Left lung (tissue), 10 donors: ENCODE data around the gene PTCD2. TPM values are rescaled to one million over a fixed set of nuclear protein-coding genes. Genes with fewer than 3 reads are reported as not detected.
"Not testable (repeated sequence)": the region's sequence is repeated elsewhere in the genome, so short reads cannot be mapped to it uniquely, and the experiment has no call there.

Experiments used
- ATAC-seq: fragments of 200-7000 bp; cut with Tn5 transposase; one replicate; pipeline ENCODE4 v1.9.1; 2020; ENCODE audit warnings: moderate library complexity
- DNase-seq, 4 donors: peaks; one replicate each; pipeline ENCODE4 v3.0.0-alpha.2; 2013 to 2020
- H3K27ac ChIP-seq, 2 donors: fragments of 200-600 bp; sonication (generic) in 1 of 2; one replicate each; pipeline versions ENCODE4 v1.5.0 to v1.8.0; 2020 to 2021
- H3K27me3 ChIP-seq, 2 donors: fragments of 200-600 bp; sonication (generic) in 1 of 2; one replicate each; pipeline versions ENCODE4 v1.5.0 to v1.8.0; 2020 to 2021
- H3K36me3 ChIP-seq, 2 donors: fragments of 200-600 bp; sonication (generic) in 1 of 2; one replicate each; pipeline versions ENCODE4 v1.5.0 to v1.8.0; 2020 to 2021
- H3K4me1 ChIP-seq, 2 donors: fragments of 200-600 bp; one replicate each; pipeline ENCODE4 v1.8.0; 2021
- H3K4me3 ChIP-seq, 2 donors: fragments of 200-600 bp; sonication (generic) in 1 of 2; one replicate each; pipeline versions ENCODE4 v1.5.0 to v1.8.0; 2020 to 2021; ENCODE audit warnings: mild to moderate bottlenecking in 1 of 2
- H3K9me3 ChIP-seq, 2 donors: fragments of 200-600 bp; sonication (generic) in 1 of 2; one replicate each; pipeline versions ENCODE4 v1.5.0 to v1.8.0; 2020 to 2021
- CTCF ChIP-seq, 2 donors: fragments of 200-600 bp; sonication (generic) in 1 of 2; IDR thresholded peaks; one replicate each; pipeline versions ENCODE4 v1.5.0 to v1.8.0; 2021; ENCODE audit warnings: antibody characterized with exemption in 2 of 2
- intact Hi-C, 2 donors: fragments of 100-400 bp; cut with DNase I; formaldehyde crosslinking; loops; one replicate each; pipeline versions ENCODE4 v1.11.2 to v1.14.2; 2022
- polyA plus RNA-seq, 6 donors: library from polyadenylated mRNA; unstranded; fragments of 120-200 nt; gene quantifications; one replicate each; pipeline ENCODE4 v1.2.1, GENCODE V29; 2013; ENCODE audit not compliant: insufficient read length in 6 of 6
- total RNA-seq, 2 donors: library from RNA; stranded (reverse); fragmentation: NEBNext Ultra II Directional; extraction: Animal tissue kit (Norgen Biotek cat#: 25700); gene quantifications; one replicate each; pipeline ENCODE4 v1.2.1, GENCODE V29; 2021
- donor health status: DM: no; HTN: yes; CAD: no.
- donor health status: DM: no; HTN: no; CAD: no.

The PTCD2 gene
- total and polyA plus RNA-seq, 8 donors: 7.6 to 12.6 (median 11.1) TPM

- TF ChIP-seq CTCF (IDR thresholded peaks at IDR 0.05): no peak
- no peak overlapping the region for H3K27ac ChIP-seq
- peaks cover 0 to 32% of the 10 kb centered on the region in 2 donors for H3K36me3 ChIP-seq
- H3K4me1 ChIP-seq: peaks cover 0 to 5% of the 10 kb centered on the region in 2 donors
- intact Hi-C loops: loop anchor here in 1 of 2 donors (10.0 kb wide), 1 partner anchor 151 kb away; no protein-coding TSS in a partner anchor
- no peak overlapping the region for H3K4me3 ChIP-seq
- H3K9me3 ChIP-seq: no peaks in the 10 kb centered on the region
- H3K27me3 ChIP-seq: no peaks in the 10 kb centered on the region
- no peak for DNase-seq
- ATAC-seq: no peak
Measured at GRCh38 chr5:72295539-72295938, 24.6 kb upstream of the PTCD2 start.

- intact Hi-C loops: loop anchor here in 1 of 2 donors (10.0 kb wide), 1 partner anchor 151 kb away; no protein-coding TSS in a partner anchor
- DNase-seq (no peak), ATAC-seq (no peak)
- Histone ChIP-seq H3K4me1 (peaks cover 0 to 5% of the 10 kb centered on the region in 2 donors), H3K36me3 (peaks cover 0 to 29% of the 10 kb centered on the region in 2 donors), H3K27ac (no peak overlapping the region), H3K27me3 (no peaks in the 10 kb centered on the region), H3K9me3 (no peaks in the 10 kb centered on the region), H3K4me3 (no peak overlapping the region)
- no peak for TF ChIP-seq CTCF (IDR thresholded peaks at IDR 0.05)
Measured at GRCh38 chr5:72296256-72296655, 23.9 kb upstream of the PTCD2 start.

GRCh38 chr5:72298136-72298535 lies 22.0 kb upstream of the PTCD2 start:
- not testable (repeated sequence) for H3K27me3 ChIP-seq, H3K27ac ChIP-seq, H3K4me3 ChIP-seq, ATAC-seq, H3K4me1 ChIP-seq, H3K9me3 ChIP-seq, DNase-seq
- peaks cover 0 to 20% of the 10 kb centered on the region in 2 donors for H3K36me3 ChIP-seq
- intact Hi-C loops: loop anchor here in 1 of 2 donors (10.0 kb wide), 1 partner anchor 153 kb away; no protein-coding TSS in a partner anchor

- Histone ChIP-seq H3K27ac (no peak overlapping the region), H3K9me3 (no peaks in the 10 kb centered on the region), H3K4me1 (peaks cover 0 to 1% of the 10 kb centered on the region in 2 donors), H3K27me3 (no peaks in the 10 kb centered on the region), H3K36me3 (peaks cover 0 to 20% of the 10 kb centered on the region in 2 donors), H3K4me3 (no peak overlapping the region)
- no peak for DNase-seq
- ATAC-seq: no peak
- intact Hi-C loops: loop anchor here in 1 of 2 donors (10.0 kb wide), 1 partner anchor 154 kb away; no protein-coding TSS in a partner anchor
- no peak for TF ChIP-seq CTCF (IDR thresholded peaks at IDR 0.05)
Measured at GRCh38 chr5:72298711-72299110, 21.5 kb upstream of the PTCD2 start.

GRCh38 chr5:72300590-72301339 lies 19.4 kb upstream of the PTCD2 start:
- TF ChIP-seq CTCF (IDR thresholded peaks at IDR 0.05): no peak
- ATAC-seq: no peak
- intact Hi-C loops: no loop called here
- Histone ChIP-seq H3K27ac (no peak overlapping the region), H3K4me1 (no peaks in the 10 kb centered on the region), H3K9me3 (no peaks in the 10 kb centered on the region), H3K27me3 (no peaks in the 10 kb centered on the region), H3K4me3 (no peak overlapping the region), H3K36me3 (peaks cover 0 to 15% of the 10 kb centered on the region in 2 donors)
- no peak for DNase-seq
